Stimulated activated CD8-positive, alpha-beta memory T cell treated with anti-CD3 and anti-CD28 coated beads, Interleukin-12 subunit alpha, Interleukin-12 subunit beta, amount 100 ng/mL, for 1 hour (primary cell): ENCODE results near the gene TSHR.

ENCODE experiments used
- DNase-seq: peaks from one replicate; pipeline ENCODE4 v3.0.0-alpha.2; 2020; ENCODE audit warnings: low read depth

TSHR gene

DNA sequence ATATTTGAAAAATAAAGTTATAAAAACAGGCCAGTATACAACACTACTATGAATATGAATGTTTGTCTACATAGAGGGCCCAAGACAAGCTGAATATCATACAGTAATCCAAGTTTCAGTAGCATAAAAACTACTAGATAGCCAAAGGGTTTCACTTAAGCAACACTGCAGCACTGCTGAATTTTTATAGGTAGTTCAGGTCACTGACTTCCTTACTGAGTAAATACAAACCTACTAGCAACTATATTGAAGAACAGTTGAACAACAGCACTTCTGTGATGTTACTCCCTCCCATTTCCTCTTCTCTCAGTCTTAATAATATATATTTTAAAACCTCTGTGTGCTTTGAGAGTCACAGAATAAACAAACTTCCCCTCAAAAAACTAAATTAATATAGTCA is 222.6 kb downstream of the TSHR start:
- no peak for DNase-seq

DNA sequence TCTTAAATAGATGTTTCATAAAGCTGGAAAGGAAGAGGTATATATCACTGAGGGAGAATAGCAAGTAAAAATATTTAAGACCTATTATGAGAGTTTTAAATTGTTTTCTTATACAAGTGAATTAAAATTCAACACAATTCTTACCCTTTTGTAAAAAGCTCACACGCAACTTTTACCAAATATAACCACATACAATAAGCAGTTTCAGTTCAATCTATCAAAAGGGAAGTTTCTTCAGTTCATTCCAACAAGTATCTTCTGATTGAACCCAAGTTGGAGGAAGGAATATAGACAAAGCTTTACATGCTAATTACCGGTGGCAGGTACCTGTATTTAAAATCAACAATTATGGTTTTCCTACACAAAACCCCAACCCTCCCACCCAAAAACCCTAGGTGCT is 224.2 kb downstream of the TSHR start:
- DNase-seq: no peak

GRCh38 chr14:81187832-81188522 is 232.6 kb downstream of the TSHR start:
- DNase-seq: no peak

DNA sequence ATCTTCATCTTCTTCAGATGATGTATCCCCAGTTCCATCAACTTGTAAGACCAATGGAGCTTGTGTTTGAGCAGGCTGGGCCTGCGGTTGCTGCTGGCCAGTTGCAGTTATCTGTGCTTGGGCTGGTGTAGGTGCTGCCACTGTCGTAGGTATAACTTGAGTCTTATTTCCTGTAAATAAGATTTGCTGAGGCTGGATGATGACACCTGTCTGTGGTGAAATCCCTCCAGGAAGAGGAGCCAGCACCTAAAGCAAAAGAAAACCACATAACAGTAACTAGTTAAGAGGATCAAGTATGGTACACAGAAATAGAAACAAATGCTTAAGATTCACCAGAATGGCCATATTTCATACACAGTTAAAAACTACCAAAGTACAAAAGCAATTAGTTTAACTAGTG is 237.2 kb downstream of the TSHR start:
- DNase-seq: no peak

- no peak for DNase-seq
Observed at GRCh38 chr14:81193924-81194633, 238.7 kb downstream of the TSHR start.
